GM21576 (cell line): Measurements from ENCODE around the gene RSPO4.

Experiments
- ATAC-seq: cut with Tn5 transposase; IDR thresholded peaks from one replicate; pipeline ENCODE4 v1.9.1; 2021; ENCODE audit warnings: mild to moderate bottlenecking, moderate library complexity; ENCODE audit not compliant: unreplicated experiment

RSPO4 gene

DNA sequence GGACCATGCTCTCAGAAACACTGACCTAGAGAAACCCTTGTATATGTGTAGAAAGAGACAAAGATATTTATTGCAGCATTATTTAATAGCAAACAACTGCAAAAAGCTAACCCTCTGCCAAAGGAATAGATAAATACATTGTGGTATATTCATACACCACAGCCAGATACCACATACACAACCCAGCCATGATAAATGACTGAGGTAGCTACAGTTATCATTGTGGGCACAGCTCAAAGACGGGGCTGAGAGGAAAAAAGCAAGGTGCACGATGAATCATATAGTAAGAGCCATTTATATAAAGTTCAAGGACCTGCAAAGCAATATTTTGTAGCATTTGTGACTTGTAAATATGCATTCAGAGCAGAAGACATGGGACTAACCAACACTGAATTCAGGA is 30.8 kb downstream of the RSPO4 start:
- no peak for ATAC-seq

GRCh38 chr20:969868-970267 is 32.2 kb downstream of the RSPO4 start:
- ATAC-seq = no peak

GRCh38 chr20:967796-968742 is 34.0 kb downstream of the RSPO4 start:
- ATAC-seq = no peak

GRCh38 chr20:965956-966355 is 36.2 kb downstream of the RSPO4 start:
- ATAC-seq = no peak

DNA sequence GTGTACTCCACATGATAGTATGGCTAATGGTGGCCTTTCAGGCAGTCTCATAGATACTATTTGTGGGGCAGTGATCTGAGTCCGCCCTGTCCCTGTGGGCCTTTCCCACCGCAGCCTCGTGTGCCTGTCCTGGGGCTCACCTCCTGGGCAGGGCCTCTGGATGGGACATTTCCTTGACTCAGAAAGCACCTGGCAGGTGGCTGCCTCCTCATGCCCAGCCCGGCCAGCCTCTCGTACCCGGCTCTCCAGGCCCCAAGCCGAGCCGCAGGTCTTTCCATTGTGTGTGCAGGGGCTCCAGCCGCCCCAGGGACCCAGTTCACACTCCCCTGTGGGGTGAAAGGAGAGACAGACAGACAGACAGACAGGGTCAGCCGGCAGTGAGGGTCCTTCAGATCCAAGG is 38.3 kb downstream of the RSPO4 start:
- ATAC-seq = no peak

DNA sequence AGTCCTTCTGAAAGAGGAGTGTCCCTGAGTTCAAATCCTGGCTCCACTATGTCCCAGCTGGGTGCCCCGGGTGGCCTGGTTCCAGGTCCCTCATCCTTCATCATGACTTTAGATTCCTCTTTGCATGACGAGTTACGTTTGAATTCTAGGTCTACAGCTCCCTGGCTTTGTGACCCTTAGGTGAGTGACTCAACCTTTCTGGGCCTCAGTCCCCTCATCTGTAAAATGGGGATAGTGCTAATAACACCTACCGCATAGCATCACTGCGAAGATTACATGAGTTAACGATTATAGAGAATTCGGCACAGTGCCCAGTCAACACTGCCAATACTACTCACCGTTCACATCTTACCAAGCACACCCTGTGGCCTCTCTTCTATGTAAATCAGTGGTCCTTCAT is 39.4 kb downstream of the RSPO4 start:
- ATAC-seq = no peak

DNA sequence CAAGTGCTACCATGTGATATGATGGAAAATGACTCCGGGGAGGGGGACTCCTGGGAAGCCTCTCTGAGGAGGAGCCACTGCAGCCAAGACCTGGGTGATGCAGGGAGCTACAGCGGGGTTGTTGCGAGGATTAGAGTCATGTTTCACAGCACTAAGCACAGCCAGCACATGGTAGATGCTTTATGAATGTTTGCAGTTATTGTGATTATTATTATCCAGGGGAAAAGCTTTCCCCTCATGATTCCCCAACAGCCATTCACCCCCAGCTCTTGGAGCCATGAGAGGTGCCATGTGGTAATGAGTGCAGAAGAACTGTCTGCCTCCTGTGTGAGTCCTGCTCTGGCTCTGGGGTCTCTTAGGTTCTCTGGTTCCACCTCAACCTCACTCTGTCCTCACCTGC is 39.9 kb downstream of the RSPO4 start:
- ATAC-seq = no peak

DNA sequence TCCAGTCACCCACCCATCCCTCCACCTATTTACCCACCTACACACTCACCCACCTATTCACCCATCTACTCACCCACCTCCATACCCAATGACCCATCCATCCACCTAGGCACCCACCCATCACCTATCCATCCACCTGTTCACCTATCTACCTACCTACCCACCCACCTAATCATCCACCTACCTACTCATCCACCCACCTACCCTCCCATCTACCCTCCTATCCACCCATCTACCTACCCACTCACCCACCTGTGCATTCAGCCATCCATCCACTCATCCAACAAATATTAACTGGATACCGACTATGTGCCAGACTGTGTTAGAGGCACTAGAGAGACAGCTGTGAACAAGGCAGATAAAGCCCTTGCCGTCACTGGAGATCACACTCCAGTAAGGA is 40.3 kb downstream of the RSPO4 start:
- ATAC-seq = no peak

- ATAC-seq = no peak
Observed at GRCh38 chr20:959996-960615, 42.0 kb downstream of the RSPO4 start.

GRCh38 chr20:958936-959815 is 42.9 kb downstream of the RSPO4 start:
- no peak for ATAC-seq

- ATAC-seq = no peak
Observed at GRCh38 chr20:957544-957943, 44.6 kb downstream of the RSPO4 start.

- ATAC-seq = peak; percentile 69
Observed at GRCh38 chr20:956330-956951, 45.7 kb downstream of the RSPO4 start.

- no peak for ATAC-seq
Observed at GRCh38 chr20:955656-956055, 46.5 kb downstream of the RSPO4 start.

DNA sequence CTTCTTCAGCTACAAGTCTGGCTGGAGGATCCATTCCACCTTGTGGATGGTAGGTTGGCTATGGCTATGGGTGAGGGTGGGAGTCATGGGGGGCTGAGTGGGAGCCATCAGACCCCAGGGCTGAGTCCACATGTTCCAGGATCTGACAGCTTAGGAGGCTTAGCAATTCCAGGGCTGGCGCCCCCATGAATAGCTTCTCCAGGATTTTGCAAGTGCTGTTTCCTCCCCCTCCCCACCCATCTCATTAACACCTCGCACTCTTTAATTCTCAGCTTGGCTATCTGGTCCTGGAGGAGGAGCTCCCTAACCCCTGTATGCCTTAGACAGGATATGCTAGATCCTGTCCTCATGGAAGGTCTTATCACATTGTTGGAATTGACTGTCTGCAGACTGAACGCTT is 47.0 kb downstream of the RSPO4 start:
- ATAC-seq = no peak

GRCh38 chr20:953742-954141 is 48.4 kb downstream of the RSPO4 start:
- no peak for ATAC-seq

- no peak for ATAC-seq
Observed at GRCh38 chr20:952196-952795, 49.8 kb downstream of the RSPO4 start.

DNA sequence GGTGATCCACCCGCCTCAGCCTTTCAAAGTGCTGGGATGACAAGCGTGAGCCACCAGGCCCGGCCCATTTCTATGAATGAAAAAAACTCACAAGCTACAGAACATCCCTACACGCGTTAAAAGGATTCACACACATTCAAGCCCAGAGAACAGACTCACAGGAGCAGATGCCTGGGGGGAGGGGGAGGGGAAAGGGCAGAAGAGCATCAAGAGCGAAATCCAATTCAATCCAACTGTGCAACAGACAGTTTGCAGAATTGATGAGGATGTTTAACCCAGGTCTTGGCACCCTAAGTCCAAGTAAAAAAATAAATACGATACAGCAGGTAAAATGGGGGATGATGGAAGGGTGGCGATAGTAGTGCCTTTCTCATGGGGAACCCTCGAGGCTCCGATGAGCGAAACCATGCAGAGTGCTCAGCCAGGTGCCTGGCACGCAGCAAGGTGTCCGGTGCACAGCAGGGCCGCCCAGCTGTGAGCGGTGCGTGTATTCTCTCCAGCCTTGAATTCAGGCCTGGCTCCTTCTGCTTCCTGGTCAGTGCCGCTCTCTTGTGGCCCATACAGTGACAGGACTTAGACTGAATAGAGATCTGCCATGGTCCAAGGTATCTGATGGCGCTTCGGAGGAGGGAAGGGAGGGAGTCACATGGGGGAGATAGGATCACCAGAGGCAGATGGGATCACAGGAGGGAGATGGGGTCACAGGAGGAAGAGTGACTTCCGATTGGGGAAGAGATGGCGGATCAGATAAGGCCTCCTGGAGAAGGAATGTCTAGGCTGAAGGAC is 50.5 kb downstream of the RSPO4 start:
- ATAC-seq = no peak

DNA sequence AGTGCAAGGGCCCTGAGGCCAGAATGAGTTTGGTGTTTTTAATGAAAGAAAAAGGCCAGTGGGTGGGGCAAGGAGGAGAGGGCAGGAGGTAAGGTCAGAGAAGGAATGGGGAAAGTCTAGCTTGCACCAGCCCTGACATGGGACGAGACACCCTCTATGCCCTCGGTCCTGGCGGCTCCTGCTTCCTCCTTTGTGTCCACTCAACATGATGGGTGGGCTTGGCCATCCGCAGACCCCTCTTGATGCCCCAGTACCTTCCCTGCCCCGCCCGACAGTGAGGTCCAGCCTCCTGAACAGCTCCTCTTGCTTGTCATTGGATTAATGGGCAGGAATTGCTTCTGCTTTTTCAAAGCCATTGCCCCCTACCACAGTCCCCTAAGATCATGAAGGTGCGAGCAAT is 52.4 kb downstream of the RSPO4 start:
- ATAC-seq = no peak

DNA sequence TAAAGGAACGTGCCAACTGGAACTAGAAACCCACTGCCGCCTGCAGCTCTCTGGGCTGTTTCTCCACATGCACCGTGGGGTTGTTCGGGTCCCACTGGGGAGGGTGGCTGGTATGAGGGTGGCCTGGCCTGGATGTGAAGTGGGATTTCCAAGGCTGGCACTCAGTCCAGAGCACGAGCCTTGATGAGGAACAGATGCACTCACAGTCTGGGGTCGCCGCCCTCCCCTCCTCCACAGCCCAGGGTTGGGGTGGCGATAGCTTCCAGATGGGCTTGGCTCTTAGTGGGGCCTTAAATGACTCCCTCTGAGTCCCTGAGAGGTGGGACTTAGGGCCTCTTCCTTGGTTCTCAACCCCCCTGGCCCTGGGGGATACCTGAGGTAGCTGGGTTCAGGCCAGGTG is 55.3 kb downstream of the RSPO4 start:
- ATAC-seq = no peak

DNA sequence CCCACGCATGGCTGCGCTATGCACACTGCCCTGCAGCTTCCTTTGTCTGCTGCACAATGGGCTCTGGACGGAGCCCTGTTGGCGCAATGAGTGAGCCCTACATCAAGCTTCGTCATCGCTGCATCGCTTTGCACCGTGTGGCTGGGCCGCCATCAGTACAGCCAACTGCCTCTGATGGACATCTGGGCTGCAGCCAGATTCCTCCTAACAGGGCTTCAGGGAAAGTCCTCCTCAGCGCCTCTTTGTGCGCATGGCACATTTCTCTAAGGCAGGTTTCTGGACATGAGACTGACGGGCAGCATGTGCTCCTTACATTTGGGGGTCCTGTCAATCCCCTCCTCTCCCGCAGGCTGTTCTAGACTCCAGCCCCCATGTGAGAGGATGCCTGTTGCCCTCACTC is 56.3 kb downstream of the RSPO4 start:
- no peak for ATAC-seq
